Fibroblast of pulmonary artery (primary cell): ENCODE measurements around the gene AFAP1L1.

Experiments
- DNase-seq: peaks from one replicate; pipeline ENCODE4 v3.0.0-alpha.2; 2010; ENCODE audit warnings: low read depth
- H3K4me3 ChIP-seq: replicated peaks from 2 replicates; pipeline ENCODE4 v1.5.1; 2011; ENCODE audit warnings: low read depth, mild to moderate bottlenecking, control low read depth, low read length, moderate library complexity
- TF ChIP-seq, protein P1 (sequence below): IDR thresholded peaks from 2 replicates; pipeline ENCODE4 v1.5.1; 2011; ENCODE audit warnings: mild to moderate bottlenecking, control low read depth, low read length, inconsistent platforms; ENCODE audit errors: missing control alignments

The AFAP1L1 gene

DNA sequence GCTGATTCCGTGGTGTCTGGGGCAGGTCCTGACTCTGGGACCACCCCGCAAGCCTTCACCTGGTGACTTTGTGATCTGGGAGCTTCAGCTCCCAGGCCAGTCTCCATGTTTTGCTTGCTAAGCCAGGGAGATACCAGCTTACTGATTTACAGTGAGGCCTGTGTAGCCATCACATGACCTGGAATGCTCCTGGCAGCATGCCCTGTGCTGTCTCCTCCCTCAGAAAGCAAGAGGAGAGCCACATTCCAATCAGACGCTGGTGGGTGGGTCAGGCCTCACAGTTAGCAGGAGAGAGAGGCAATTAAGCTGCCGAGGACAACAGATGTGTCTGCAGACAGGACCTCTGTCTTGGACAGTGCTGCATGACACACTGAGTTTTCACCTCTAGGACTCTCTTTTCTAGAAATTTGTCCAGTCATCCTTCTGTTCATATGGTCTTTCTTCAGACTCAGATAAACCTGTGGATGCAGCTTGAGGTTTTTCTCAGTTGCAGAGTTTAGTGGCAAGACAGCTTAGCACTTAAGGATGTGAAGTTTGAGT lies 49.2 kb downstream of the AFAP1L1 start:
- H3K4me3 ChIP-seq, result no peak overlapping the region
- TF ChIP-seq, protein P1, sequence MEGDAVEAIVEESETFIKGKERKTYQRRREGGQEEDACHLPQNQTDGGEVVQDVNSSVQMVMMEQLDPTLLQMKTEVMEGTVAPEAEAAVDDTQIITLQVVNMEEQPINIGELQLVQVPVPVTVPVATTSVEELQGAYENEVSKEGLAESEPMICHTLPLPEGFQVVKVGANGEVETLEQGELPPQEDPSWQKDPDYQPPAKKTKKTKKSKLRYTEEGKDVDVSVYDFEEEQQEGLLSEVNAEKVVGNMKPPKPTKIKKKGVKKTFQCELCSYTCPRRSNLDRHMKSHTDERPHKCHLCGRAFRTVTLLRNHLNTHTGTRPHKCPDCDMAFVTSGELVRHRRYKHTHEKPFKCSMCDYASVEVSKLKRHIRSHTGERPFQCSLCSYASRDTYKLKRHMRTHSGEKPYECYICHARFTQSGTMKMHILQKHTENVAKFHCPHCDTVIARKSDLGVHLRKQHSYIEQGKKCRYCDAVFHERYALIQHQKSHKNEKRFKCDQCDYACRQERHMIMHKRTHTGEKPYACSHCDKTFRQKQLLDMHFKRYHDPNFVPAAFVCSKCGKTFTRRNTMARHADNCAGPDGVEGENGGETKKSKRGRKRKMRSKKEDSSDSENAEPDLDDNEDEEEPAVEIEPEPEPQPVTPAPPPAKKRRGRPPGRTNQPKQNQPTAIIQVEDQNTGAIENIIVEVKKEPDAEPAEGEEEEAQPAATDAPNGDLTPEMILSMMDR, result no peak
- DNase-seq, result peak; percentile 97

DNA sequence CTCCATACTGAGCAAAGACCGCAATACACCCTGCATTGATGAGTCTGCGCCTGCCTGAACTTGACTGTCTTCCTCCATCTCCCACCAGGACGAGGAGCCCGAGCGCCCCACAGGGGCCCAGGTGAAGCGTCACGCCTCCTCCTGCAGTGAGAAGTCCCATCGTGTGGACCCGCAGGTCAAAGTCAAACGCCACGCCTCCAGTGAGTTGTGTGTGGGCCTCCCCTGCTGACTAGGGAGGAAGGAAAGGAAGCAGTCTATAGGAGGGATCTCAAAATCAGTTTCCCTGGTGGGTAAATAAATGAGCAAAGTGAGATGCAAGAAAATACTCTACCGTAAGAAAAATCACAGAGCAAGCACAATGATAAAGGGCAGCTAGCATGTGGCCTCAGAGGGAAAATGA lies 50.9 kb downstream of the AFAP1L1 start:
- H3K4me3 ChIP-seq, result no peak overlapping the region
- DNase-seq, result no peak
- TF ChIP-seq, protein P1, result no peak

DNA sequence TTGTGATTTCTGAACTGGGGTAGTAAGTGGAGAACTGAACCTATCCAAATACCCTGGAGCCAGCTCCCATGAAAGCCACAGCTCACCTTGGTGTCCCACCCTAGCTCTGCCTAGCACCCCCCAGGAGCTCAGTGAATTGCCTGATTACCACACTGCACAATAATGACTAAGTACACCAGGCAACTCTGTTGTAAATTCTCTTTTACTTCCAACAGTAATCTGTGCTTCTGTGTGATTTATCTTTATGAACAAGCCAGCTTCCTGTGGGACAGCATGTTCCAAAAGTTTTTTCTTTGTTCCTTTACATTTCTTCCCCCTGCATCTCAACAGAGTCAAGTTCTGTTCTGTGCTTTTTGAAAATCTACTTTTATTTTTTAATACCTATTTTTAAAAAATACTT lies 51.6 kb downstream of the AFAP1L1 start:
- no peak overlapping the region for H3K4me3 ChIP-seq
- TF ChIP-seq, protein P1, result no peak
- DNase-seq, result peak; percentile 75

DNA sequence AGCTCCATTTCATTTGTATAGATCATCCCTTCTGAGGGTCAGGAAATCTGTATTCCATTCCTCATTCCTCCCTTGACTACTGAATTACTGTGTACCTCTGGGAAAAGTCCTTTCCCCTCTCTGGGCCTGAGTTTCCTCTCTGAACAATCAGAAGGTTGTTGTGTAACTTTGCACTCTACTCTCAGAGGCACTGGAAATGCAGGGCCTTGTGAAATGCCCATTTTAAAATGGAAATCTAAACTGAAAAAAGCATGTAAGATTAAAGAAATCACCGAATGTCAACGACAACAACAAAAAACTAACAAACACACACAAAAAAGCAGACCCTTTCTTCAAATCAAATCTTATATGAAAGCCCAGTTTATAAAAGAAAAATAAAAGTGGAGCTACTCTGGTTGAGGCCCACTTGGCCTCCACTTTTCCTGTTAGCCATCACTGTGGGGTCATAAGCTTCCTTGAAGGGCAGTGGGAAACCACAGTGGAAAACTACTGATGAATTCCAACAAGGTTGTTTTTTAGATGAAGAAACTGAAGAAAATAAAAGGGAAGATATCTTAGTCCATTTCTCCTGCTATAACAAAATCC lies 52.1 kb downstream of the AFAP1L1 start:
- H3K4me3 ChIP-seq, result no peak overlapping the region
- DNase-seq, result peak; percentile 85
- TF ChIP-seq, protein P1, result no peak

DNA sequence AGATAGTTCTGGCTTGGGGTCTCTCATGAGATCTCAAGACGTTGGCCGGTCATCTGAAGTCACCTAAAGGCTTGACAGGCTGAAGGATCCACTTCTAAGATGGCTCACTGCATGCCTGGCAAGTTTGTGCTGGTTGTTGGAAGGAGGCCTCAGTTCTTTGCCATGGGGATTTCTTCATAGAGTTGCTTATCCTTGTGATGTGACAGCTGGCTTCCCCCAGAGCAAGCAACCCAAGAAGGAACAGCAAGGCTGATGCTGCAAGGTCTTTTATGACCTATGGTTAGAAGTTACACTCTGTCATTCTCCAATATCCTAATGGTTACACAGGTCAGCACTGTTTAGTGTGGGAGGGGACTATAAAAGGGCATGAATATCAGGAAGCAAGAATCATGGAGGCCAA lies 53.0 kb downstream of the AFAP1L1 start:
- DNase-seq, result peak; percentile 20
- H3K4me3 ChIP-seq, result no peak overlapping the region
- TF ChIP-seq, protein P1, result no peak

DNA sequence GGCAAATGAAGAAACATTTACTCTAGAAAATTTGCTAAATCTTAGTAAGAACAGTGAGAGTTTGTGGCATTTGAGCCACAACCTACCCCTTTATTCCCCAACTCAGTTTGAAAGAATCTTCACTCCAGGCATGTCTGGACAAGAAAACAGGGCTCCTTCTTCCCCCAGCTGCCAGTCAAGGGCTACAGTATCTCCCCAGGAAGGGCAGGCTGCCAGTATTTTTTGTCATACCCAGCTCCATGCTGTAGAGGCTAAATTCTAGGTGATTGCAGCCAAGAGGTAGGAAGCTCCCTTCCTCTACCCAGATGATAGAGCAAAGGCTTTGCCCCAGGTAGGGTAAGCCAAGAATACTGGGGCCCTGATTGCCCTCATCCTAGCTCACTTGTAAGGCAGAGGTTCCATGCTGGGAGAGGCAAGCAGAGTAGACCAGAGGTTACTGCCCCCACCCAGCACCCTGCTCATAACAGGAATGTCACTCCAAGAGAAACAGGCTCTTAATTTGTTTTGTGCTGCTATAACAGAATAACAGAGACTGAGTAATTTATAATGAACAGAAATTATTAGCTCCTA lies 53.6 kb downstream of the AFAP1L1 start:
- peak; percentile 52 for DNase-seq
- no peak overlapping the region for H3K4me3 ChIP-seq
- TF ChIP-seq, protein P1, result no peak

DNA sequence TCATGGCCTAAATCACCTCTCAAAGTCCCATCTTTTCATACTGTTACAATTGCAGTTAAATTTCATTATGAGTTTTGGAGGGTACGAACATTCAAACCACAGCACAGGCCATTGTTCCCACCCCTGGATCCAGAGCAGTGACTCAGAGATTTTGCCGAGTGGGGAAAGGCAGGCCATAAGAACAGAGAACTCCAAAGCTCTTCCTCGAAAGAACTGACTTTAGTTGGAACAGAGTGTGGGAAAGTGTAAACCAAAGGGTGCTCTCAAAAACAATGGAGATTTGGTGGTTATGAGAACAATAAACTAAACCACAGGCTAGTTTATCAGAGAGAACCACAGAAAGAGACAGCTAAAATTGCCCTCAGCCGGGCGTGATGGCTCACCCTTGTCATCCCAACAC lies 54.2 kb downstream of the AFAP1L1 start:
- peak; percentile 66 for DNase-seq
- TF ChIP-seq, protein P1, result no peak
- H3K4me3 ChIP-seq, result no peak overlapping the region
